ENCODE measurements around the gene RASSF6.

Gene RASSF6

GRCh38 chr4:73523126-73523525, 97.1 kb downstream of the RASSF6 start:
- TF ChIP-seq POLR2A (IDR thresholded peaks at IDR 0.05; ENCODE audit: low read length) (no peak), GATA1 (IDR thresholded peaks at IDR 0.05; ENCODE audit: low read depth, low read length) (no peak)
- no peak for DNase-seq

All from erythroblast (primary cell).